Astrocyte (in vitro differentiated cells and primary cell): ENCODE measurements around the gene BASP1.

Experiments used
- EZH2 ChIP-seq: IDR thresholded peaks from 2 replicates; pipeline ENCODE4 v1.6.1; 2012; ENCODE audit warnings: mild to moderate bottlenecking, low read length, inconsistent platforms; ENCODE audit not compliant: insufficient read depth
- TF ChIP-seq, protein P1 (sequence below): IDR thresholded peaks from 2 replicates; pipeline ENCODE4 v1.5.1; 2011; ENCODE audit warnings: low read depth, mild to moderate bottlenecking, inconsistent platforms, low read length, moderate library complexity; ENCODE audit not compliant: insufficient read depth

DNA sequence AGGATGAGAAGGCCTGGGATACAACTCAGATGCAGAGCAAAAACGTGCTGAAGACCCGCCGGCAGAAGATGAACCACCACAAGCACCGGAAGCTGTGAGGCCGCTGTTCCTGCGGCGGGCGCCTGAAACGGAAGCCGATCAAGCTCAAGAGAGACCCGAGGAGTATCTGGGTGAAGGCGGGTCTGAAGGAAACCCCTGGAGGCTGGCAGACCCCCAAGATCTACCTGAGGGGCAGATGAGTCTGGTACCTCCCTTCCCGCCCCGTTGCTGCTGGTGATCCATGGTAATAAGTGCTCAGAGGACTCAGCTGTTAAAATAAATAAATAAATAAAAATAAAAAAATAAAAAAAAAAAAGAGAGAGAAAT lies 89.3 kb downstream of the BASP1 start:
- no peak for TF ChIP-seq EZH2
- TF ChIP-seq, protein P1, sequence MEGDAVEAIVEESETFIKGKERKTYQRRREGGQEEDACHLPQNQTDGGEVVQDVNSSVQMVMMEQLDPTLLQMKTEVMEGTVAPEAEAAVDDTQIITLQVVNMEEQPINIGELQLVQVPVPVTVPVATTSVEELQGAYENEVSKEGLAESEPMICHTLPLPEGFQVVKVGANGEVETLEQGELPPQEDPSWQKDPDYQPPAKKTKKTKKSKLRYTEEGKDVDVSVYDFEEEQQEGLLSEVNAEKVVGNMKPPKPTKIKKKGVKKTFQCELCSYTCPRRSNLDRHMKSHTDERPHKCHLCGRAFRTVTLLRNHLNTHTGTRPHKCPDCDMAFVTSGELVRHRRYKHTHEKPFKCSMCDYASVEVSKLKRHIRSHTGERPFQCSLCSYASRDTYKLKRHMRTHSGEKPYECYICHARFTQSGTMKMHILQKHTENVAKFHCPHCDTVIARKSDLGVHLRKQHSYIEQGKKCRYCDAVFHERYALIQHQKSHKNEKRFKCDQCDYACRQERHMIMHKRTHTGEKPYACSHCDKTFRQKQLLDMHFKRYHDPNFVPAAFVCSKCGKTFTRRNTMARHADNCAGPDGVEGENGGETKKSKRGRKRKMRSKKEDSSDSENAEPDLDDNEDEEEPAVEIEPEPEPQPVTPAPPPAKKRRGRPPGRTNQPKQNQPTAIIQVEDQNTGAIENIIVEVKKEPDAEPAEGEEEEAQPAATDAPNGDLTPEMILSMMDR = no peak
